Neural progenitor cell (in vitro differentiated cells): ENCODE results near the gene MTARC1. TPM values are rescaled to one million over a fixed set of nuclear protein-coding genes. Genes with fewer than 3 reads are reported as not detected.

Experiments used
- DNase-seq: peaks from one replicate; pipeline ENCODE4 v3.0.0-alpha.2; 2016; ENCODE audit warnings: low spot score
- H2AFZ ChIP-seq: fragments of 200-600 bp; sonication (generic); replicated peaks from 2 replicates; pipeline ENCODE4 v1.6.1; 2016; ENCODE audit warnings: antibody characterized with exemption
- H3F3A ChIP-seq: fragments of 200-600 bp; sonication (generic); 2 replicates; pipeline ENCODE4 v1.6.1; 2016; ENCODE audit warnings: antibody characterized with exemption, low read depth
- H3K27ac ChIP-seq: fragments of 200-600 bp; sonication (generic); 2 replicates; pipeline ENCODE4 v1.5.1; 2016; ENCODE audit warnings: mild to moderate bottlenecking
- H3K27me3 ChIP-seq: fragments of 200-600 bp; sonication (generic); 2 replicates; pipeline ENCODE4 v1.6.1; 2016; ENCODE audit warnings: mild to moderate bottlenecking, moderate library complexity
- H3K36me3 ChIP-seq: fragments of 200-600 bp; sonication (generic); 2 replicates; pipeline ENCODE4 v1.5.1; 2016
- H3K4me1 ChIP-seq: fragments of 200-600 bp; sonication (generic); 2 replicates; pipeline ENCODE4 v1.6.1; 2016; ENCODE audit warnings: mixed run types
- H3K4me2 ChIP-seq: fragments of 200-600 bp; sonication (generic); 2 replicates; pipeline ENCODE4 v1.6.1; 2016
- H3K4me3 ChIP-seq: fragments of 200-600 bp; sonication (generic); 2 replicates; pipeline ENCODE4 v1.5.1; 2016
- H3K79me2 ChIP-seq: fragments of 200-600 bp; sonication (generic); 2 replicates; pipeline ENCODE4 v1.6.1; 2016; ENCODE audit warnings: low read depth
- H3K9ac ChIP-seq: fragments of 200-600 bp; sonication (generic); 2 replicates; pipeline ENCODE4 v1.6.1; 2016
- H3K9me3 ChIP-seq: fragments of 200-600 bp; sonication (generic); 2 replicates; pipeline ENCODE4 v1.5.1; 2016; ENCODE audit warnings: low read depth
- H4K20me1 ChIP-seq: fragments of 200-600 bp; sonication (generic); 2 replicates; pipeline ENCODE4 v1.6.1; 2016; ENCODE audit warnings: low read depth
- H3K27ac Mint-ChIP-seq: 3 replicates; pipeline ENCODE4 v1.8.0; 2021; ENCODE audit warnings: mixed read lengths
- H3K27me3 Mint-ChIP-seq: 2 replicates; pipeline ENCODE4 v1.8.0; 2022; ENCODE audit warnings: low read depth, mild to moderate bottlenecking, inconsistent platforms, moderate library complexity, mixed read lengths; ENCODE audit not compliant: insufficient read depth
- H3K36me3 Mint-ChIP-seq: 3 replicates; pipeline ENCODE4 v1.8.0; 2021; ENCODE audit warnings: mixed read lengths
- H3K4me1 Mint-ChIP-seq: 3 replicates; pipeline ENCODE4 v1.8.0; 2021; ENCODE audit warnings: mixed read lengths
- H3K4me3 Mint-ChIP-seq: 3 replicates; pipeline ENCODE4 v1.8.0; 2021; ENCODE audit warnings: mild to moderate bottlenecking, moderate library complexity, mixed read lengths
- H3K9me3 Mint-ChIP-seq: 3 replicates; pipeline ENCODE4 v1.8.0; 2020; ENCODE audit warnings: mixed read lengths
- CTCF ChIP-seq: fragments of 200-600 bp; sonication (generic); IDR thresholded peaks from 2 replicates; pipeline ENCODE4 v1.5.1; 2017; ENCODE audit warnings: antibody characterized with exemption, mild to moderate bottlenecking
- EZH2 ChIP-seq: fragments of 200-600 bp; sonication (generic); IDR thresholded peaks from 2 replicates; pipeline ENCODE4 v1.6.1; 2017; ENCODE audit warnings: antibody characterized with exemption, mild to moderate bottlenecking, moderate library complexity
- EZH2phosphoT487 ChIP-seq: fragments of 200-600 bp; sonication (generic); IDR thresholded peaks from 2 replicates; pipeline ENCODE4 v1.6.1; 2017; ENCODE audit warnings: antibody characterized with exemption
- total RNA-seq: library from RNA; depleted of rRNA; stranded (reverse); fragments of >200 nt; gene quantifications from 2 replicates; pipeline ENCODE4 v1.2.3, GENCODE V29; 2015; ENCODE audit warnings: low replicate concordance

MTARC1 gene
- total RNA-seq, 1 donor from 2014 or later = 11.3 TPM

DNA sequence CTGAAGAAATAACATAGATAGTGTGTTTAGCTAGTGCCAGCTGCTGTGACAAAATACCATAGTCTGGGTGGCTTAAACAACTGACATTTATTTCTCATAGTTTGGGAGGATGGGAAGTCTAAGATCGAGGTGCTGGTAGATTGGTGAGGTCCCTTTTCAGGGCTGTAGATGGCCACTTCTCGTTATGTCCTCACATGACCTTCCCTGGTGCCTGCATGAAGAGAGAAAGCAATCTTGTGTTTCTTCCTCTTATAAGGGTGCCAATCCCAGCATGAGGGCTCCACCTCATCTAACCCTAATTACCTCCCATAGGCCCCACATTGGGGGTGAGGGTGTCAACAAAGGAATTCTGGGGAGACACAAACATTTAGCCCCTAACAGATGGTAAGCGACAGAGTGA, 29.3 kb upstream of the MTARC1 start:
- H3K27me3 ChIP-seq = no peaks in the 10 kb centered on the region
- no peaks in the 10 kb centered on the region for H3K79me2 ChIP-seq
- H3K9me3 Mint-ChIP-seq = no peaks in the 10 kb centered on the region
- peaks cover 2% of the 10 kb centered on the region for H3K36me3 Mint-ChIP-seq
- H3F3A ChIP-seq = no peaks in the 10 kb centered on the region
- no peak overlapping the region for H3K4me3 Mint-ChIP-seq
- H3K9ac ChIP-seq = no peak overlapping the region
- no peaks in the 10 kb centered on the region for H4K20me1 ChIP-seq
- no peaks in the 10 kb centered on the region for H3K27me3 Mint-ChIP-seq
- no peak overlapping the region for H2AFZ ChIP-seq
- H3K27ac Mint-ChIP-seq = no peak overlapping the region
- no peak for TF ChIP-seq EZH2phosphoT487
- H3K4me1 Mint-ChIP-seq = no peaks in the 10 kb centered on the region
- H3K9me3 ChIP-seq = no peaks in the 10 kb centered on the region
- H3K4me3 ChIP-seq = no peak overlapping the region
- no peaks in the 10 kb centered on the region for H3K4me1 ChIP-seq
- H3K27ac ChIP-seq = no peak overlapping the region
- no peaks in the 10 kb centered on the region for H3K36me3 ChIP-seq
- no peak for DNase-seq
- H3K4me2 ChIP-seq = no peak overlapping the region

GRCh38 chr1:220759147-220759546, 27.6 kb upstream of the MTARC1 start:
- no peak for TF ChIP-seq EZH2phosphoT487
- no peak for TF ChIP-seq CTCF
- no peak for TF ChIP-seq EZH2
- Histone ChIP-seq H3K27me3 (no peaks in the 10 kb centered on the region), H3K36me3 (no peaks in the 10 kb centered on the region), H3K4me1 (no peaks in the 10 kb centered on the region), H4K20me1 (no peaks in the 10 kb centered on the region), H3K4me2 (no peak overlapping the region), H3K4me3 (no peak overlapping the region), H3K9me3 (no peaks in the 10 kb centered on the region), H3K9ac (no peak overlapping the region), H3F3A (no peaks in the 10 kb centered on the region), H3K79me2 (no peaks in the 10 kb centered on the region), H3K27ac (no peak overlapping the region), H2AFZ (no peak overlapping the region)
- H3K4me1 Mint-ChIP-seq = no peaks in the 10 kb centered on the region
- H3K36me3 Mint-ChIP-seq = peaks cover 2% of the 10 kb centered on the region
- H3K27me3 Mint-ChIP-seq = no peaks in the 10 kb centered on the region
- no peaks in the 10 kb centered on the region for H3K9me3 Mint-ChIP-seq
- no peak overlapping the region for H3K27ac Mint-ChIP-seq
- DNase-seq = no peak
- H3K4me3 Mint-ChIP-seq = no peak overlapping the region

GRCh38 chr1:220761688-220762427, 24.9 kb upstream of the MTARC1 start:
- Histone ChIP-seq H3K27ac (no peak overlapping the region), H2AFZ (no peak overlapping the region), H3K9me3 (no peaks in the 10 kb centered on the region), H3K36me3 (no peaks in the 10 kb centered on the region), H3K4me3 (no peak overlapping the region), H3K27me3 (no peaks in the 10 kb centered on the region), H4K20me1 (no peaks in the 10 kb centered on the region), H3K4me2 (no peak overlapping the region), H3K79me2 (no peaks in the 10 kb centered on the region), H3K9ac (no peak overlapping the region), H3K4me1 (no peaks in the 10 kb centered on the region), H3F3A (no peaks in the 10 kb centered on the region)
- no peaks in the 10 kb centered on the region for H3K36me3 Mint-ChIP-seq
- DNase-seq = no peak
- H3K9me3 Mint-ChIP-seq = no peaks in the 10 kb centered on the region
- H3K27me3 Mint-ChIP-seq = no peaks in the 10 kb centered on the region
- no peak overlapping the region for H3K4me3 Mint-ChIP-seq
- no peak for TF ChIP-seq EZH2
- no peak for TF ChIP-seq EZH2phosphoT487
- no peaks in the 10 kb centered on the region for H3K4me1 Mint-ChIP-seq
- H3K27ac Mint-ChIP-seq = no peak overlapping the region

DNA sequence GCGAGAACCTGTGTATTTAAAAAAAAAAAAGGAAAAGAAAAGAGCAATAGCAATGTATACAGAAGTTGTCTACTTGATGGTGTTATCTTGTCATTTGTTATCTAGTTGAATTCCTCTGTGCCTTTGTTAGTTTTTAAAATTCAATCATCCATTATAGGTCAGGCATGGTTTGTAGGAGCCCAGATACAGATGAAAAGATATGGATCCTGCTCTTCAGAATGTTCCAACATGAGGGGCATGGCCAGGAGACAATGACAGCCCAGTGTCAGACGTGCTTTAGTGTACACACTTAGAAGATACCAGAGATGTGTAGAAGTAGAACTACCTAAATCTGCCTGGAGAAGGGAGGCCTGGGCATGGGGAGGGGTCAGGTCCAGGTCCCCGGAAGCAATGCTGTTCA, 22.0 kb upstream of the MTARC1 start:
- Histone ChIP-seq H3K9me3 (no peaks in the 10 kb centered on the region), H3K36me3 (no peaks in the 10 kb centered on the region), H3K4me2 (no peak overlapping the region), H3K27me3 (no peaks in the 10 kb centered on the region), H3F3A (no peaks in the 10 kb centered on the region), H3K4me1 (no peaks in the 10 kb centered on the region), H2AFZ (no peak overlapping the region), H3K4me3 (no peak overlapping the region), H3K27ac (no peak overlapping the region), H4K20me1 (no peaks in the 10 kb centered on the region), H3K79me2 (no peaks in the 10 kb centered on the region), H3K9ac (no peak overlapping the region)
- H3K4me3 Mint-ChIP-seq = no peak overlapping the region
- DNase-seq = no peak
- no peaks in the 10 kb centered on the region for H3K4me1 Mint-ChIP-seq
- H3K36me3 Mint-ChIP-seq = no peaks in the 10 kb centered on the region
- no peak for TF ChIP-seq CTCF
- TF ChIP-seq EZH2 = no peak
- TF ChIP-seq EZH2phosphoT487 = no peak
- H3K27me3 Mint-ChIP-seq = no peaks in the 10 kb centered on the region
- no peak overlapping the region for H3K27ac Mint-ChIP-seq
- no peaks in the 10 kb centered on the region for H3K9me3 Mint-ChIP-seq
